Right ventricle myocardium superior (tissue), 1 donor: ENCODE data around the gene ZNF844. TPM values are rescaled to one million over a fixed set of nuclear protein-coding genes. Genes with fewer than 3 reads are reported as not detected.
"Not testable (repeated sequence)": the region's sequence is repeated elsewhere in the genome, so short reads cannot be mapped to it uniquely, and the experiment has no call there.

Experiments
- ATAC-seq: fragments of 200-7000 bp; cut with Tn5 transposase; one replicate; pipeline ENCODE4 v1.9.1; 2020; ENCODE audit warnings: mild to moderate bottlenecking; ENCODE audit not compliant: poor library complexity
- DNase-seq: peaks from one replicate; pipeline ENCODE4 v3.0.0-alpha.2; 2020
- intact Hi-C: fragments of 100-400 bp; cut with DNase I; formaldehyde crosslinking; loops from one replicate; pipeline ENCODE4 v1.11.2; 2022
- total RNA-seq: library from RNA; stranded (reverse); fragmentation: NEBNext Ultra II Directional; extraction: Animal tissue kit (Norgen Biotek cat#: 25700); gene quantifications from one replicate; pipeline ENCODE4 v1.2.1, GENCODE V29; 2021
- donor health status: DM: no; HTN: yes; CAD: no; lungs with severe emphysema.

The ZNF844 gene
- total RNA-seq, 1 donor from 2014 or later: 12.4 TPM

DNA sequence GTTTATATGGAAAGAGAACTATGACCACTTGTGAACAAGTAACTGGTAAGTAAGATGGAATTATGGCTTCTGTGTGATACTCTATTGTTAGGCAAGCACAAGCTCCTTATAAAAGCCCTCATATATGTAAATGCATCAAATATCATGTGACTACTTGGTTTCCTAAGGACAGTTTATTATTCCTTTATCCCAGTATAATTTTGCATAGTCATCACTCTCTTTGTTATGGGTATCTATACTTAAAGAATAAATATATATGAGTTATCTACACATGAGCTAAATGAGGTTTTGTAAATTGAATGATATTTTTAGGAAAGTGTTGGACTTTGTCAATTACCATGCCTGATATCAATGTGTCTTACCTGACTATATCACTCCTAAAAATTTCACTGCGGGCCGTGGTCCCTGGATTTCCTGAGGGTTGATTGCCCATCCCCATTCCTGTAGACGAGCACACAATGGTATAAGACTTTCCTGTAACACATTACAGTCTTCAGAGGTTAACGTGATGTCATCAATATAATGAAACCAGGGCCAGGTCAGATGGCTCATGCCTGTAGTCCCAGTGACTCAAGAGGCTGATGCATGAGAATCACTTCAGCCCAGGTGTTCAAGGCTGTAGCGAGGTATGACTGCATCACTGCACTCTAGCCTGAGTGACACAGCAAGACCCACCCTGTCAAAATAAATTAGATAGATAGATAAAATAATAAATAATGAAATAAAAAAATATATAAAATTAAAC, 20.7 kb downstream of the ZNF844 start:
- intact Hi-C loops: no loop called here
- DNase-seq (no peak), ATAC-seq (no peak)

DNA sequence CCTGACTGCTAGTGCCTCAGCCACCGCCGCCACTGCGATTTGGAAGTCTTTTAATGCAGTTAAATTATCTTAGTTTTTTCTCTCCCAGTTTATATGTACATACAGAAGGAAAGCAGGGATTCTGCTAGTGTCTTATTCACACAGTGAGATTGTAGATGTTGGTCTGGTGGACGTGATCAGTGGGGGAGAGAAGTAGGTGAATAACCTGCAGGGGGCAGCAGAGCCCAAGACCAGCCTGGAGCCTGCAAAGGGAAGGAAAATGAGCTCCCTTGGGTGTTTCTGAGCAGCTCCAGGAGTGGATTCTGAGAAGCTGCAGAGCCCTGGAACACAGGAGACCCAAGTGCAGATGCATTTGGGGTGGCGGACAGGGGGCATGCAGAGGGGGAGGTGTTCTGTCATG, 26.3 kb downstream of the ZNF844 start:
- peak; percentile 66 for DNase-seq
- intact Hi-C loops: loop anchor here (10.0 kb wide), 1 partner anchor 54 kb away; the partner anchor contains the start of gene ZNF20
- ATAC-seq: peak; percentile 69

- peak; percentile 93 for DNase-seq
- ATAC-seq: peak; percentile 98
- intact Hi-C loops: loop anchor here (10.0 kb wide), 1 partner anchor 53 kb away; the partner anchor contains the start of gene ZNF20
These were observed 27.7 kb downstream of the ZNF844 start for GRCh38 chr19:12092065-12092867.

DNA sequence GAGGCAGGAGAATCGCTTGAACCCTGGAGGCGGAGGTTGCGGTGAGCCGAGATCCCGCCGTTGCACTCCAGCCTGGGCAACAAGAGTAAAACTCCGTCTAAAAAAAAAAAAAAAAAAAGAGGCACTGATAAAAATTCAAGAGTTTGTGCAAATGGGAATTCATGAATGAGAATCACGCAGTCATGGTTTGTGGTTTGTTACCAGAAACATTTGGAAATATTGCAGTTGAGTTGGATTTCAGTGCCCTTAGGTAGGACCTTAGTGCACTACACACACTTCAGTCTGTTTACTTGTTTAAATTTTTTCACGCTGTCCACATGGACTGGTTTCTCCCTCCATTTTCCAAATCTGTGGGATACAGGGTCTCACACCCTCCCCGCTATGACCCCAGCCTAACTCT, 28.4 kb downstream of the ZNF844 start:
- no peak for DNase-seq

GRCh38 chr19:12093777-12094176, 29.2 kb downstream of the ZNF844 start:
- intact Hi-C loops: loop anchor here (10.0 kb wide), 1 partner anchor 51 kb away; the partner anchor contains the start of gene ZNF20
- no peak for ATAC-seq

More for the DNA sequence above, 28.4 kb downstream of the ZNF844 start:
- ATAC-seq: no peak
- intact Hi-C loops: loop anchor here (10.0 kb wide), 1 partner anchor 52 kb away; the partner anchor contains the start of gene ZNF20

GRCh38 chr19:12095111-12095790, 30.7 kb downstream of the ZNF844 start:
- intact Hi-C loops: loop anchor here (10.0 kb wide), 1 partner anchor 50 kb away; the partner anchor contains the start of gene ZNF20
- ATAC-seq: no peak

More at GRCh38 chr19:12093777-12094176, 29.2 kb downstream of the ZNF844 start:
- DNase-seq: no peak

GRCh38 chr19:12098040-12098439, 33.5 kb downstream of the ZNF844 start:
- intact Hi-C loops: loop anchor here (10.0 kb wide), 1 partner anchor 47 kb away; the partner anchor contains the start of gene ZNF20
- no peak for DNase-seq
- ATAC-seq: no peak

More at GRCh38 chr19:12095111-12095790, 30.7 kb downstream of the ZNF844 start:
- DNase-seq: no peak

DNA sequence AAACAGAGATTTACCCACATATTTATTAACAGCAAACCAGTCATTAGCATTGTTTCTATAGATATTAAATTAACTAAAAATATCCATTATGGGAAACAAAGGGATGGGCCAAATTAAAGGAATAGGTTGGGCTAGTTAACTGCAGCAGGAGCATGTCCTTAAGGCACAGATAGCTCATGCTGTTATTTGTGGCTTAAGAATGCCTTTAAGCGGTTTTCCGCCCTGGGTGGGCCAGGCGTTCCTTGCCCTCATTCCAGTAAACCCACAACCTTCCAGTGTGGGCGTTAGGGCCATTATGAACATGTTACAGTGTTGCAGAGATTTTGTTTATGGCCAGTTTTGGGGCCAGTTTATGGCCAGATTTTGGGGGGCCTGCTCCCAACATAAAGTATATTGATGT, 39.4 kb downstream of the ZNF844 start:
- ATAC-seq, DNase-seq, intact Hi-C loops: not testable (repeated sequence)

- DNase-seq (no peak), ATAC-seq (no peak)
- intact Hi-C loops: no loop called here
These were observed 46.6 kb downstream of the ZNF844 start for GRCh38 chr19:12111176-12111575.

DNA sequence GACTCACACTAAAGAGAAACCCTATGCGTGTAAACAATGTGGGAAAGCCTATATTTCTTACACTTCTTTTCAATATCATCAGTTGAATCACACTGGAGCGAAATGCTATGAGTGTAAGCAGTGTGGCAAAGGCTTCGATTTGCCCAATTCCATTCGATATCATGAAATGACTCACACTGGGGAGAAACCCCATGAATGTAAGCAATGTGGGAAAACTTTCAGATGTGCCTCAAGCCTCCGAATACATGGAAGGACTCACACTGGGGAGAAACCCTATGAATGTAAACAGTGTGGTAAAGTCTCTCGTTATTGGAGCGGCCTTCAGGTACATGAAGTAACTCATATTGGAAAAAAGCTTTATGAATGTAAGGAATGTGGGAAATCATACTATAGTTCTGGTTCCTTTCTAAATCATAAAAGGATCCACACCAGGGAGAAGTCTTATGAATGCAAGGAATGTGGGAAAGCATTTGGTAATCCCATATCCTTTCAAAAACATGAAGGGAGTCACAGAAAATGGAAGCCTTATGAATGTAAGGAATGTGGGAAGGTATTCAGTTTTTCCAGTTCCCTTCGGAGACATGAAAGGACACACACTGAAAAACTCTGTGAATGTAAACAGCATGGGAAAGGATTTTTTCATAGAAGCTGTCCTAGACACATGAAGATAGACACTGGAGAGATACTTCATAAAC, 47.6 kb downstream of the ZNF844 start:
- intact Hi-C loops: no loop called here

DNA sequence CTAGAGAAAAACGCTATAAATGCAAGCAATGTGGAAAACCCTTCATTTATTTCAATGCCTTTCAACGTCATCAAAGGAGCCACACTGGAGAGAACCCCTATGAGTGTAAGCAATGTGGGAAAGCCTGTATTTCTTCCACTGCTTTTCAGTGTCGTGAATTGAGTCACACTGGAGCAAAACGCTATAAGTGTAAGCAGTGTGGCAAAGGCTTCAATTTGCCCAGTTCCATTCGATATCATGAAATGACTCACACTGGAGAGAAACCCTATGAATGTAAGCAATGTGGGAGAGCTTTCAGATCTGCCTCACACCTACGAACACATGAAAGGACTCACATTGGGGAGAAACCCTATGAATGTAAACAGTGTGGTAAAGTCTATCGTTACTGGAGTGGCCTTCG, 48.2 kb downstream of the ZNF844 start:
- ATAC-seq (no peak), DNase-seq (no peak)
- intact Hi-C loops: no loop called here

More for the DNA sequence above, 47.6 kb downstream of the ZNF844 start:
- DNase-seq (no peak), ATAC-seq (no peak)

DNA sequence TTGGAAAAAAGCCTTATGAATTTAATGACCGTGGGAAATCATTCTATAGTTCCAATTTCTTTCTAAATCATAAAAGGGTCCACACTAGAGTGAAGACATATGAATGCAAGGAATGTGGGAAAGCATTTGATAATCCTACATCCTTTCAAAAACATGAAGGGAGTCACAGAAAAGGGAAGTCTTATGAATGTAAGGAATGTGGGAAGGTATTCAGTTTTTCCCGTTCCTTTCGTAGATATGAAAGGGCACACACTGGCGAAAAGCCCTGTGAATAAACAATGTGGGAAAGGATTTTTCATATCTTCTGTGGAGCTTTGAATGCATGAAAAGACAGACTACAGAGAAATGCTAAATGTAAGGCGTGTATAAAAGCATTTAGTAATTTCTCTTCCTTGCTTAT, 48.6 kb downstream of the ZNF844 start:
- ATAC-seq: no peak
- intact Hi-C loops: no loop called here
- DNase-seq: no peak

- intact Hi-C loops: no loop called here
- ATAC-seq: no peak
- DNase-seq: no peak
These were observed 52.9 kb downstream of the ZNF844 start for GRCh38 chr19:12117201-12117970.

GRCh38 chr19:12126707-12127106, 62.2 kb downstream of the ZNF844 start:
- no peak for DNase-seq
- no peak for ATAC-seq
- intact Hi-C loops: no loop called here
